GM19463 (cell line): ENCODE results near the gene CD7.
A peak's percentile ranks its signal among the peaks of the same experiment; 100 is the strongest.

Experiments
- ATAC-seq: cut with Tn5 transposase; IDR thresholded peaks from one replicate; pipeline ENCODE4 v1.9.1; 2021; ENCODE audit warnings: mild to moderate bottlenecking, moderate library complexity; ENCODE audit not compliant: unreplicated experiment

The CD7 gene

DNA sequence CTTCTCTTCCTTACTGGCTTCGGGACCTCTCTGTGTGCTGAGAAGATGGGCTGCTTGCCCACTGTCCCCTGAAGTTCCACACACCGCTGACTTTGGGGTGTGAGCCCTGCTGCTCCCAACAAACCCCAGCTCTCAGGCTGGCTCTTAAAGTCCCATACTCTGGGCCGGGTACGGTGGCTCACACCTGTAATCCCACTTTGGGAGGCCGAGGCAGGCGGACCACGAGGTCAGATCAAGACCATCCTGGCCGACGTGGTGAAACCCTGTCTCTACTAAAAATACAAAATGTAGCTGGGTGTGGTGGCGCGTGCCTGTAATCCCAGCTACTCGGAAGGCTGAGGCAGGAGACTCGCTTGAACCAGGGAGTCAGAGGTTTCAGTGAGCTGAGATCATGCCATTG is 17.2 kb downstream of the CD7 start:
- ATAC-seq: no peak

DNA sequence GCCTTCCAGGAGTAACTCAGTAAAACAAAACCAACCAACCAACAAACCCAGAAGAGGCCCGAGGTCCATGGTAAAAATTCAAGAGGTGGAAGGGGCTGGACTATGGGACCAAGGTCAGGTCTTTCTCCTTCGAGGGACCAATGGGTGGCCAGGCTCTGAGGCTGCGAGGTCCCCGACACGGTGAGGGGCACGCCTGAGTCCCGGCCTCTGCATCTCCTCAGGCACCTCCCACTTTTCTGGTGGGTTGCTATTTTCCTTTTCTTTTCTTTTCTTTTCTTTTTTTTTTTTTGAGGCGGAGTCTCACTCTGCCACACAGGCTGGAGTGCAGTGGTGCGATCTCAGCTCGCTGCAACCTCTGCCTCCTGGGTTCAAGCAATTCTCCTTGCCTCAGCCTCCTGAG is 18.0 kb downstream of the CD7 start:
- no peak for ATAC-seq

DNA sequence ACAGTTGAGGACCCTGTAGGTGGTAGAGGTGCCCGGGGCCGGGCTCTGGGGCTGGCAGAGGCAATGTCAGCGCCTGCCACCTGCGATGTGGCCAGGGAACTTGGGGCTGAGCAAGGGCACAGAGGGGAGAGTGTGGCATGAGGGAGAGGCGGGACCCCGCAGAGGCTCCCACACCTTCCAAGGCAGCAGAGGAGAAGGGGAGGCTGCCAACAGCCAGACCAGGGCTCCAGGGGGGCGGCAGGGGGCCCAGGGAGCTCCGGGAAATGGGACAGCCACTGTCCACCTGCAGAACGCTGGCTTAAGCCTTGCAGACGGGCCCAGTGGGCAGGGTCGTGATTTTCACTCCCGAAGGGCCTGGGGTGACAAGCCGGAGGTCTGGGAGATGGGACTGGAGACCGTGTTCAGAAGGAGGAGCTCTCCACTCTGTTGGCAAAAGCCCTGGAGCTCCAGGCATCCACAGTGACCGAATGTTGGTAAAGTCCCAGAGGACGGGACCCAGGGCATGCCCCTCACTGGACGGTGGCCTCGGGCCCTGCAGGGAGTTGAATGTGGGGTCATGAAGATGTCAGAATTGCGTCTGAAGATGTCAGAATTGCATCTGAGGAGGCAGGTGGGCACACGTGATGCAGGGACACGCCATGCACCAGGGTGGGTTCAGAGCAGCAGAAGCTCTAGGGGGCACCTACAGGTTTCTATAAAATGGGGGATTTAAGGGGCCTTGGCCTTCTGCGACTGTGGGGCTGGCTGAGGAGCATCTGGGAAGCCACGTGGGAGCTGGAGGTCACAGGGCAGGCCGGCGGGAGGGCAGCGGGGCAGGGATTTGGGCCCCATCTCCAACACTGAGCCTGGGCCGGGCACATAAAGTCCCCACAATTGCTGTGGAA is 18.6 kb downstream of the CD7 start:
- no peak for ATAC-seq

DNA sequence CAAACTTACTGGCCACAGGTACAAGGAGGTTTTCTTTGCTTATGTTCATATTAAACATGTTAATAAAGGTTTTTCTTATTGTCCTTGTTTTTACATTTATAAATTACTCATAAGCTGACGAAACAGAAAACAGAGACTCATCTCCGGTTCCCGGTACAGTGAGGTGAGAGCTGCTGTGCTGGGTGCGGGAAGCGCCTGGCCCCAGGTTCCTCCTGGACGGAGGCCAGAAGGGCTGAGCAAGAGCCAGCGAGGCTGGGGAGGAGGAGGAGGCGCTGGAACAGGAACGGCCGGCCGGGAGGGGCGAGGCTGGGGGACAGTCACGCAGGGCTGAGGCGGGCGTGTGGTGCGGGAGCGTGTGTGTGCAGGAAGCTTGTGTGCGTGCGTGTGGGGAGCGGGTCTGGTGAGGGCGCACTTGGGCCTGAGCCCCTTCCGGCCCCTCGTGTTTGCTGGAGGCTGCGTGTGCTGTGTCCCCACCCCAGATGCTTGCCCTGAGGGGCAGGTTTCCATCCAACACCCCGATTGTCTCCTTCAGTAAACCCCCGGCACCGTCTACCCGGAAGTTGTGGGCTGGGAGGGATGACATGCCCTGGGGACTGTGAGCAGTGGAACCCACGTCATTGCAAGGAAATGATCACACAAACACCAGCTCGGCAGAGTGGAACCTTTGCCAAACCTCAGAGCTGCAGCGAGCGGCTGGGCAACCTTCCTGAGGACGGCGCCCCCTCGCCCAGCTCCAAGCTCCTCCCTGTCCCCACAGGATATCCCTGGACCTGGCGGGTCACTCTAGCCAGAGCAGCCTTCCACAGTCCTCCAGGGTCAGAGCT is 19.5 kb downstream of the CD7 start:
- ATAC-seq: peak; percentile 62

DNA sequence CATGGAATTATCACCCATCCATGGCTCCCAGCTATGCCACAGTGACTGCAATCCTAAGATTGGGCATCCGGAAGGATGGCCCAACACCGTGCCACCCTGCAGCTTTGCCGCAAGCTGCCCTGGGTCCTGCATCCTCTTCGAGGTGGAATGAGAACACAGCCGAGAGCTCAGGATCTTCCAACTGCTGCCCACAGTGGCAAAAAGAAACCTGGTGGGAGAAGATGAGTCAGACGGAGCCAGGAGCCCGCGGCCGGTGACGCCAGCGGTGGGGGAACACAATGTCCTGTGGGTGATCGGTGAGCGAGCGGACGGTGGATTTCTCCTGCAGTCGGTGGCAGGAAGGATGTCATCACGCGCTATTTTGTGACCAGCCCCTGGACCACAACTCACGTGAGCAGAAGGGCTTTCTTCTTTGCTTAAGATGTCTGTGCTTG is 20.1 kb downstream of the CD7 start:
- ATAC-seq: no peak

DNA sequence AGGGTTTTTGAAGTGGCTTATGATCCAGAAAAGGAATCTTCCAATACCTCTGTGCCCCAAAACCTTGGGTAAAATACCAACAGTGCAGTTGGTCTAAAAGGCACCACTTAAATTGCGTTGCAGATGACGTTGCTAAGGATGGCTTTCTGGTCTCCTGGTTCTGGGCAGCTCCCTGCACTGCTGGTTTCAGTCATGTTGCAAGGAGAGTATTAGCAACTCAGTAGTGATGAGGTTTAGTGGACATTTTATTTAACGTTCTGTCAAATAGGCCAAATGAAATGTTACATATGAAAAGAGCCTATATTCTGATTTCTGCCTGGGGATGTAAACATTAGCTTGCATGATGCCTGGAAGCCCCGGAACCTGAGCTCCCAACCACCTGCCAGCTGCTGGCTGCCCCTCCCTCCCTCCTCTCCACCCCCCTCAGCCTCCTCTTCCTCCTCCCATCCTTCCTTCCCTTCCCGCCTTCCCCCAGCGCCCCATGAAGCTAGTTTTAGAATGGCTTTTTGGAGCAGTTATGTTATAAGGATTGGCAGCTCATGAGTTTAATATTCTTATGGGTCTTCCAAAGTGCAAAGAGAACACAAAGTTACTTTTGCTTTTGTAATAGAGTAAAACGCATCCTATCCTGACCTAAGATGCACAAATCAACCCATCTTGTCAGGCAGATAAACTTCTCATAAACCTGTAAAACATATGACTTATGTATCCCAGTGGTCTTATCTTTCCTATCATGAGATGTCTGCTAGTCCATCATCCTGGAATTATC is 20.7 kb downstream of the CD7 start:
- no peak for ATAC-seq

DNA sequence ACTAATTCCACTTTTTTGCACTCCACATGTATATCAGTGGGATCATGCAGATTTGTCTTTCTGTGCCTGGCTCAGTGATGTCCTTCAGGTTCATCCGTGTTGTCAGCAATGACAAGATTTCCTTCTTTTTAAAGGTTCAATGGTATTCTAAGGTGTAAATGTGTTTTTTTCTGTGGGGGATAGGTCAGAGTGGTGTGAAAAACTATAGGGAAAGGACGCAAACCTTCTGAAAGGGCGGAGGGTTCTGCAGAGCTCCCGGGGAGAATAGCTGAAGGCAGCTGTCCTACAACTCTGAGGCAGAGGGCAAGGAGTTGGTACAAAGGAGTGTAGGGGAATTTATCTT is 22.0 kb downstream of the CD7 start:
- ATAC-seq: no peak

DNA sequence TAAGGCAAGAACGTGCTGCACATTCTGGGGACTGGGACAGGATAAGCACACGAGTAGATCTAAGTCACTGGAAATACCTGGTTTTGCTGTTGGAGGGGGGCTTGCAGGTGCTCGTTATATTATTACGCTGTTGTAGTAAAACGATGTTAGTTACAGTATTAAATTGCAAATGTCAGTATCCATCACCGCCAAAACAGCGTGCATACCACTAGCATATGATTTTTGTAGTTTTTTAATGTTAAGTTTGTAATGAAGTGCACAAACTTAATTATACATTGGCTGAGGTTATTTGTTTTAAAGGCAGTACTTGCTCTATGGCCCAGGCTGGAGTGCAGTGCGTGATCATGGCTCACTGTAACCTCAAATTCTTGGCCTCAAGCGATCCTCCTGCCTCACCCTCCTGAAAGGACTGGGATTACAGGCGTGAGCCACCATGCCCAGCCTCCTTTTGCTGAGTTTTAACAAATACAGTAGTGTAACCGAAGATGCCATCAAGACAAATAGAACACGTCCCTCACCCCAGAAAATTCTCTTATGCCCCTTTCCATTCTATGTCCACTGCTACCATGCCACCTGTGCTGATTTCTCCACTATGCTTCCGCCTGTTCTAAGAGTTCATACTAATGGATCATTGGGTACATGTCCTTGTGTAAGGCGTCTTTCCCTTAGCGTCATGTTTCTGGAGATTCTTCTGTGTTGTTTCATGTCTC is 23.2 kb downstream of the CD7 start:
- no peak for ATAC-seq

DNA sequence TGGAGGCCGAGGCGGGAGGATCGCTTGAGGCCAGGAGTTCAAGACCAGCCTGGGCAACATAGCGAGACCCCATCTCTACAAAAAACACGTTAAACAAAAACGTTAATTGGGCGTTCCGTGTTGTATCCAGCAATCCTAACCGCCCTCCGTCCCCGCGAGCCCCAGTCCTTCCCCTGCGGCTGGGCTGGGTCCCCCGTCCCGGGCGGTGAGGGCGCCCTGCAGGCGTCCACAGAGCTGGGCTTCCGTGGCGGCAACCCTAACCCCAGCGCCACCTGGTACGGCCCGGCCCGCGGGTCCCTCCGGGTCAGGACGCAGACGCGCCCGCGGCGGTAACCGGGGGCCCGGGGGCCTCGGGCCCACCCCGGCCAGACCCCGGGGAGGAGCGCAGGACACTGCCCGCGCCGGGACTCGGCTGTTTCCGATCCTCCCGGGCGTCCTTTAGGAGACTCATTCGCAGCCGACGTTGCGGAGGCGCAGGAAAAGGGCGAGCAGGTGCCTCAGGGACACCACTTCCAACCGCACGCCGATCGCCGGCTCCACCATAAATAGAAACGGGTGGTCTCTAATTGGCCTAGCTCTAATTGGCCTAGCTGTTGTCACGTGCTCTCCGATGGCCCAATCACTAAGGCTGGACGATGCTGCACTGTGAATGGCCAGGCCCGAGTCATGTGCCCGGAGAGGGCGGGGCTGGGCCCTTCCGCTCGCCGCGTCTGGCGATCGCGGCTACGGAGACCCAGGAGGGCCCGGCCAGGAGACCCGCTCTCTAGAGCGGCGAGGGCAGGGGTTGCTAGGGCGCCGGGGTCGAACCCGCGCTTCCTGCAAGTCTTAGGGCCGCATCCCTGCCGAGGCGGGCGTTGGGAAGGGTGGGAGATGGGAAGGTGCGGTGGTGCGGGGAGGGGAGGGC is 24.9 kb downstream of the CD7 start:
- ATAC-seq: peak; percentile 95

DNA sequence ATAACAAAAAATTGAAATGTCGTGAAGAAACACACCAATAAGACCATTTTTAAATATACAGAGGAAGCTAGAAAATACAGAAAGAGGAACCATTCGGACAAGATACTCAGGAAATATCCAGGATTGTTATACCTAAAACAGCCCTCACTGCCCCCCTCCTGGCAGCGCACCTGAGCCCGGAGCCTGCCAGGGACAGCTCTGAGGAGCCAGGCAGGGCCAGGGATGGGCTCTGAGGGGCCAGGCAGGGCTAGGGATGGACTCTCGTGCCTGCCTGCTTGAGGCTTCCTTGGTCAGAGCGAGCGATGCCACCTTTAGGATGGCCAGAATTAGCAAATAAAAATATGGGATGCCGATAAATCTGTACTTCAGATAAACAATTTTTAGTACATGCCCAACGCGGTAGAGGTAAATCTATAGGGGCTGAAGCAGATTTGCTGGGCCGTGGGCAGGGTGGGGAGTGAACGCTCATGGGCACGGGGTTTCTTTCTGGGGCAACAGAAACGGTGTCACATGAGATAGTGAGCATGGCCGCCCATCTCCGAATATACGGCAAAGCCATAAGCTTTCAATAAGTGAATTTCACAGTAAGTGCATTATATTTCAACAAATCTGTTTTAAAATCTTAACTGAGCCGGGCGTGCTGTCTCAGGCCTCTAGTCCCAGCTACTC is 25.7 kb downstream of the CD7 start:
- ATAC-seq: no peak

DNA sequence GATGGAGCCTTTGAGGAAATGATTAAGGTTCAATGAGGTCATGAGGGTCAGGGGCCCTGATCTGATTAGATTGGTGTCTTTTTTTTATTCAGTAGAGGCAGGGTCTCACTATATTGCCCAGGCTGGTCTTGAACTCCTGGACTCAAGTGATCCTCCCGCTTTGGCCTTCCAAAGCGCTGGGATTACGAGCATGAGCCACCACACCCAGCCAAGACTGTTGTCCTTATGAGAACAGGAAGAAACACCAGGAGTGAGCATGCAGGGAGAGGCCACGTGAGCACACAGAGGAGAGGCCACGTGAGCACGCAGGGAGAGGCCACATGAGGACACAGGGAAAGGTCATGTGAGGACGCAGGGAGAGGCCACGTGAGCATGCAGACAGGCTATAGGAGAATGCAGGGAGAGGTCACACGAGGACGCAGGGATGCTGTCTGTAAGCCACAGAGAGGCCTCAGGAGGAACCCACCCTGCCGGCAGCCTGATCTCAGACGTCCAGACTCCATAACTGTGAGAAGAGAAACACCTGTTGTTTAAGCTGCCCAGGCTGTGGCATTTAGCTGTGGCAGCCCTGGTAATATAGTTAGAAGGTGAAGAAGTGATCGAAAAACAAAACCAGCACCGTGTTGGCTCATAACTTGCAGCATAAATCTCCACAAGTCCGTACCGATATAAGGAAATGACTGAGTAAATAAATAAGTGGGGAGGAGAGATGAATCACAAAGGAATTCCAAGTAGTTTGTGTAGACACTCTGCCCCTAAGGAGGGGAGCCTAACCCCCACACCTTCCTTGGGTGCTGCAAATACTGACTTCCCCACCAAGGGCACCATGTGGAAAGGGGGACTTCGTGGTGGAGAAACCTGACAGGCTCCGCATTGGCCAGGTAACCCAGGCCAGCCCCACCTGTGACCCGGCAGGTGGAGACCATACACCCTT is 29.3 kb downstream of the CD7 start:
- no peak for ATAC-seq

DNA sequence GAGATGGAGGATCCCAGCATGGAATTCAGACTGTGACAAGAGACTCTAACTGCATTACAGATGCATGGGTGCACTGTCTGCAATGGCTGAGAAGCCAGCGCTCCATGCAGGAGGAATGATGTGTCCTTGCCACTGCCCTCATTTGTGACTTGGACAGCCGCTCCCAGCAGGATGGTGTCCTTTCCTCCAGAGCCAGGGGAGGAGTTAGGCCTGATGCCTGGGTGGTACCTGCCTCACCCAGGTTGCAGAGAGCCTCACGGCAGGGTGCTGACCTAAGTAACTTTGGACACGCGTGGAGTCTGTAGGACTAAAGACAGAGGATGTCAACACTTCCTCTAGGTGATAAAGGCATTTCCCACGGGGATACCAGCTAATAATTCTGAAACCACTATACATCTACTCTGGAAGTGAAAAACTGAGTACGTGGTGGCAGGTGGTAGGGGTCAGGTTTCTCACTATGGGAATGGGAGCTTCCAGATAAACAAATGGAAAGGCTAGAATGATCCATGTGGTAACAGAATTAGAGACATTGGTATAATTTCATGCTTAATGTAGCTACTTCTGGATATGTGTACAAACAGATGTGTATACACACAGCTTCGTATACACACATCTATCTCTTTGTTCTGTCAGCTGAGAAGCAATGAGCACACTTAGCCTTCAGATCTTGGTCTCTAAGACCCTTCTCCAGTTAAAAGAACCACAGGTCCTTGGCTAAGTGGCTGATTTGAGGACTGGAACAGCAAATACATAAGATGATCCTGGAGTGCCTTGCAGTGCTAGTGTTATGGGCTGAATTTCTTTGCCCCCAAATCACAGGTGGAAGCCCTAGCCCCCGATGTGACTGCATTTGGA is 30.2 kb downstream of the CD7 start:
- no peak for ATAC-seq

DNA sequence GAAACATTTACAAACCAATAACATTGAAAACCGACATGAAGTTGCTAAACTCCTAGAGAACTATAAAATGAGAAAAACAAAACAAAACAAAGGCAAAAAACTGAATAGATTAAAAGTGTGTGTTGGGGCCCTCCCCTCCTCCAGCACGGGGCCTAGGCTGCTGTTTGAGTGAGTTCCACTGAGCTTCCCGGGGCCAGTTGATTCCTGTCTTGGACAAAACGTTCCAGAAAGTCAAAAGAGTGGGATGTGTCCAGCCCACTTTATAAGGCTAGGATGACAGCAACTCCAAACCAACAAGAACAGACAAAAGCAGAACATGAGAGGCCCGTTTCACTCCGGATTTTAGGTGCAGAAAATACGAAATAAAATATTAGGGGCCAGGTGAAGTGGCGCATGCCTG is 32.3 kb downstream of the CD7 start:
- ATAC-seq: no peak

DNA sequence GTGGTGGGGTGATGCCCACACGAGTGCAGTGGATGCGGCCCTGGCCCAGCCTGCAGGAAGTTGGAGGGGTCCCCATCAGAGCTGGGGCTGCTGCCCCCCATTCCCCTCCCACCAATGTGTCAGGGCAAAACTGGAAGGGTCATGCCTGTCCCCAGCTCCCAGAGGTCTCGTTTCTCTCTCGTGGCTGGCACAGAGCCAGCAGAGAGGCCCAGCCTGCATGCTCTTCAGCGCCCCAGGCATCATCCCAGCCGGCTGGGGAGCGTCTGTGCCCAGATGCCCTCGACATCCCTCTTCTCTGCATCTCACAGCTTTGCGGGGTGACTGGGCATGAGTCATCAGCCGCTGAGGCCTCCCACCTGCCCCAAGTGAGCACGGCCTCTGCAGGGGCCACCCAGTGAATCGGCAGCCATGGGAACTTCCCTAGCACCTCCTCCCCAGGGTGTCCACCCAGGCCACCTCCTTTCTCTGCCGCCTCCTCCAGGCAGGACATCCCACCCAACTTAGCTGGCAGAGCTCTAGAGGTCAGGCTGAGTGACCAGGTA is 34.1 kb downstream of the CD7 start:
- ATAC-seq: no peak

DNA sequence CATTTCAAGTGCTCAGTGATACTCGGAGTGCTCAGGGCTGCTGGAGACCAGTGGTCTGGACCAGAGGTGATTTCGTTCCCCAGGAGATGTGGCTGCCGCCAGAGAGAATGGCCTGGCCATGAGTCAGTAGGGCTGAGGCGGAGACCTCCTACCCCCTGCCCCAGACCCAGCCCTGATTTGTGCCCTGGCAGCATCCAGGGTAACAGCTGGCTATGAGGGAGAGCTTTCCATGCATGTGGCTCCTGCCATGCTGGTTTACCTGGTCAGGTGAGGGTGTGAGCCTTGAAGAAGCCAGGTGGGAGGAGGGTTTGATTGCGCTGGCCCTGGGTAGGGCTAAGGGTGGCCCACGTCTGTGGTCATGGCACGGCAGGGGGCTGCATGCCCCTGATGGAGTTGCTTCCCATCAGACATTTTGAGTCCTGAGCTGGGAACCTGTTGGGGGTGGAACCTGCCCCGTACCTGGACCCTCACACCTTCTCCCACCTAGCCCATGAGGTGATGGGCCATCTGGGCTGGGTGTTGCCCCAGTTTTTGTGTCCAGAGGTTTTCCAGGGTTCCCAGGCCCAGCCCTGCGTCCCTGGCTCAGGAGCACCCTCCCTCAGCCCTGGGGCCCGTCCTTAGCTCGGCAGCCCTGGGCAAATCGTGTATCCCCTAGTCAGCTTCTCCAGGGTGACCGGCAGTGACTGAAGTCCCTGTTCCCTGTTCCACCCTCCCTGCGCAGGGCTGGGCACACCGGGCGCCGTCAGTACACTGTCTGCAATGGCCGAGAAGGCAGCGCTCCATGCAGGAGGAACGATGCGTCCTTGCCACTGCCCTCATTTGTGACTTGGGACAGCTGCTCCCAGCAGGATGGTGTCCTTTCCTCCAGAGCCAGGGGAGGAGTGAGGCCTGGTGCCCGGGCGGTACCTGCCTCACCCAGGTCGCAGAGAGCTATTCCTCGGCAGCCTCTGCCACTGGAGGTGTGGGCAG is 34.9 kb downstream of the CD7 start:
- ATAC-seq: no peak
